HepG2 (cell line): ENCODE results near the gene RERE. TPM values are rescaled to one million over a fixed set of nuclear protein-coding genes. Genes with fewer than 3 reads are reported as not detected.
A peak's percentile ranks its signal among the peaks of the same experiment; 100 is the strongest.

Experiments
- CREB1 ChIP-seq, 2 experiments: fragments of 450-650 bp in 1 of 2; IDR thresholded peaks; 2 replicates each; pipeline ENCODE4 v1.6.1; 2016 to 2017; ENCODE audit warnings: control low read depth in 1 of 2, mild to moderate bottlenecking in 1 of 2, missing compliant biosample characterization in 1 of 2, missing genetic modification characterization in 1 of 2
- ELF3 ChIP-seq: IDR thresholded peaks from 2 replicates; pipeline ENCODE4 v1.6.1; 2016; ENCODE audit warnings: missing genetic modification reagents, missing compliant biosample characterization
- ERF ChIP-seq: IDR thresholded peaks from 2 replicates; pipeline ENCODE4 v1.6.1; 2018; ENCODE audit warnings: missing biosample characterization, missing genetic modification reagents
- FOSL2 ChIP-seq: sonication (generic); formaldehyde crosslinking; IDR thresholded peaks from 2 replicates; pipeline ENCODE4 v1.4.0; 2020; ENCODE audit warnings: missing genetic modification reagents
- MXD4 ChIP-seq: IDR thresholded peaks from 2 replicates; pipeline ENCODE4 v1.6.1; 2016; ENCODE audit warnings: mild to moderate bottlenecking, missing biosample characterization, missing genetic modification reagents
- NR2C2 ChIP-seq: sonication (generic); formaldehyde crosslinking; IDR thresholded peaks from 2 replicates; pipeline ENCODE4 v1.4.0; 2020; ENCODE audit warnings: missing genetic modification reagents, mild to moderate bottlenecking, moderate library complexity, borderline replicate concordance
- RXRA ChIP-seq: sonication (generic); formaldehyde crosslinking; IDR thresholded peaks from 2 replicates; pipeline ENCODE4 v1.5.1; 2020; ENCODE audit warnings: missing genetic modification reagents
- SOX6 ChIP-seq, 2 experiments: fragments of 450-650 bp in 1 of 2; sonication (generic) in 1 of 2; formaldehyde crosslinking in 1 of 2; IDR thresholded peaks; 2 replicates each; pipeline versions ENCODE4 v1.4.0 to v1.6.1; 2017 to 2020; ENCODE audit warnings: antibody characterized with exemption in 1 of 2, mild to moderate bottlenecking in 1 of 2, missing genetic modification reagents in 1 of 2
- TEAD3 ChIP-seq: optimal IDR thresholded peaks from 2 replicates; pipeline ENCODE3; 2016; ENCODE audit warnings: borderline replicate concordance
- polyA plus RNA-seq, 8 experiments: library from polyadenylated mRNA; depleted of rRNA in 3 of 8; stranded (reverse) in 7 of 8; unstranded in 1 of 8; fragments of >200 nt; fragmentation: Illumina TruSeq in 4 of 8; extraction: Trizol in 4 of 8; gene quantifications; 2 replicates each; pipeline versions ENCODE4 v1.2.1 to v1.2.3, GENCODE V29; 2011 to 2016; ENCODE audit warnings: low read depth in 4 of 8, missing spikeins in 1 of 8, mixed read lengths in 1 of 8; ENCODE audit not compliant: insufficient read depth in 1 of 8
- total RNA-seq, 5 experiments: library from RNA; depleted of rRNA; stranded (reverse); fragments of >200 nt; fragmentation: Illumina TruSeq; extraction: Trizol; gene quantifications; 2 replicates each; pipeline ENCODE4 v1.2.3, GENCODE V29; 2016; ENCODE audit warnings: low read depth in 1 of 5
- TF ChIP-seq, protein P1 (sequence below): sonication (generic); formaldehyde crosslinking; IDR thresholded peaks from 2 replicates; pipeline ENCODE4 v1.5.1; 2020; ENCODE audit warnings: mild to moderate bottlenecking, missing genetic modification reagents, borderline replicate concordance
- TF ChIP-seq, protein P2 (sequence below): sonication (generic); formaldehyde crosslinking; IDR thresholded peaks from 2 replicates; pipeline ENCODE4 v1.4.0; 2020; ENCODE audit warnings: missing genetic modification reagents
- TF ChIP-seq, protein P3 (sequence below): sonication (generic); formaldehyde crosslinking; IDR thresholded peaks from 2 replicates; pipeline ENCODE4 v1.5.0; 2020; ENCODE audit warnings: missing genetic modification reagents, mild to moderate bottlenecking, borderline replicate concordance
- TF ChIP-seq, protein P4 (sequence below): IDR thresholded peaks from 2 replicates; pipeline ENCODE4 v1.6.1; 2016
- TF ChIP-seq, protein P5 (sequence below): sonication (generic); formaldehyde crosslinking; IDR thresholded peaks from 2 replicates; pipeline ENCODE4 v1.5.0; 2020; ENCODE audit warnings: mild to moderate bottlenecking, missing genetic modification reagents

The RERE gene
- total and polyA plus RNA-seq, 2 of the 13 experiments (the other 11 are each of a cell fraction or from before 2014, with no cell fraction given): 18.3 to 21.9 TPM

DNA sequence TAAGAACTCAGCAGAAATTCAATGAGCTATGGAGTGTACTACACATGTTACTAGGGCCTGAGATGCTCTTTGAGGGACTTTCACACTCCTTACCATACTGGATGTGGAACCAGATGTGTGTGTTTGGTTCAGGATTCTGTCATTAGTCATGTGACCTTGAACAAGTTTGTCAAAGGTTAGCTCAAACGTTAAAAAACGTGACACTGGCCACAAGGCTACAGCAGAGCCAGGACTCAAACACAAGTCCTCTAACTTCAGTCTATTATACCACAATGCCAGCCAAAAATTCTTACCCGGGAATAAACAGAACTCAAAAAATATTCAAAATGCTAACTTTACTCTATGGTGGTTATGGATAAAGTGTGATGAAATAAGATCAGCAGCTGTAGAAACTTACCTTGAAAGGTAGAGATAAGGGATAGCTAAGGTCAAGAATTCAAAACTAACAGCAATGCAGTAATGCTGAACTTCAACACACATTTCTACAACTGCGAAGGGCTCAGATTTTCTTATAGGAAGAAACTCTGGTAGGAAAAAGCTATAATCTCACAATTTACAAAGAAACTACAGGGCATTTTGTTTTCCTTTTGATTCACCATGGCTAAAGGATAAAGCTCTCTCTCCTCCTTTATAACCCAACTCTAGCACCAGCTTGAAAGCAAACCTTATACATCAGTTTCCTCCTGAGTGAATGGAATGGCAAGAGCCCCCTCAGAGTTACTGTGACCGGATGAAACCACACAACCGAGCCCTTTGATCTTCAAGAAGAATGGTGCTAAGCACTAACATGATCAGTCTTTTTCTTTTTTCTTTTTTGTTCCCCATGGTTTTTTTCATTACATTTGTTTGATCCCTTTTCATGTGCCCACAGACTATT, 265.6 kb downstream of the RERE start (continued):
- TF ChIP-seq, protein P1, sequence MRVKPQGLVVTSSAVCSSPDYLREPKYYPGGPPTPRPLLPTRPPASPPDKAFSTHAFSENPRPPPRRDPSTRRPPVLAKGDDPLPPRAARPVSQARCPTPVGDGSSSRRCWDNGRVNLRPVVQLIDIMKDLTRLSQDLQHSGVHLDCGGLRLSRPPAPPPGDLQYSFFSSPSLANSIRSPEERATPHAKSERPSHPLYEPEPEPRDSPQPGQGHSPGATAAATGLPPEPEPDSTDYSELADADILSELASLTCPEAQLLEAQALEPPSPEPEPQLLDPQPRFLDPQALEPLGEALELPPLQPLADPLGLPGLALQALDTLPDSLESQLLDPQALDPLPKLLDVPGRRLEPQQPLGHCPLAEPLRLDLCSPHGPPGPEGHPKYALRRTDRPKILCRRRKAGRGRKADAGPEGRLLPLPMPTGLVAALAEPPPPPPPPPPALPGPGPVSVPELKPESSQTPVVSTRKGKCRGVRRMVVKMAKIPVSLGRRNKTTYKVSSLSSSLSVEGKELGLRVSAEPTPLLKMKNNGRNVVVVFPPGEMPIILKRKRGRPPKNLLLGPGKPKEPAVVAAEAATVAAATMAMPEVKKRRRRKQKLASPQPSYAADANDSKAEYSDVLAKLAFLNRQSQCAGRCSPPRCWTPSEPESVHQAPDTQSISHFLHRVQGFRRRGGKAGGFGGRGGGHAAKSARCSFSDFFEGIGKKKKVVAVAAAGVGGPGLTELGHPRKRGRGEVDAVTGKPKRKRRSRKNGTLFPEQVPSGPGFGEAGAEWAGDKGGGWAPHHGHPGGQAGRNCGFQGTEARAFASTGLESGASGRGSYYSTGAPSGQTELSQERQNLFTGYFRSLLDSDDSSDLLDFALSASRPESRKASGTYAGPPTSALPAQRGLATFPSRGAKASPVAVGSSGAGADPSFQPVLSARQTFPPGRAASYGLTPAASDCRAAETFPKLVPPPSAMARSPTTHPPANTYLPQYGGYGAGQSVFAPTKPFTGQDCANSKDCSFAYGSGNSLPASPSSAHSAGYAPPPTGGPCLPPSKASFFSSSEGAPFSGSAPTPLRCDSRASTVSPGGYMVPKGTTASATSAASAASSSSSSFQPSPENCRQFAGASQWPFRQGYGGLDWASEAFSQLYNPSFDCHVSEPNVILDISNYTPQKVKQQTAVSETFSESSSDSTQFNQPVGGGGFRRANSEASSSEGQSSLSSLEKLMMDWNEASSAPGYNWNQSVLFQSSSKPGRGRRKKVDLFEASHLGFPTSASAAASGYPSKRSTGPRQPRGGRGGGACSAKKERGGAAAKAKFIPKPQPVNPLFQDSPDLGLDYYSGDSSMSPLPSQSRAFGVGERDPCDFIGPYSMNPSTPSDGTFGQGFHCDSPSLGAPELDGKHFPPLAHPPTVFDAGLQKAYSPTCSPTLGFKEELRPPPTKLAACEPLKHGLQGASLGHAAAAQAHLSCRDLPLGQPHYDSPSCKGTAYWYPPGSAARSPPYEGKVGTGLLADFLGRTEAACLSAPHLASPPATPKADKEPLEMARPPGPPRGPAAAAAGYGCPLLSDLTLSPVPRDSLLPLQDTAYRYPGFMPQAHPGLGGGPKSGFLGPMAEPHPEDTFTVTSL (CRISPR knock-in tag): 0 out of 2 replicates have a peak, but pooled peaks have one; percentile 38
- peak; percentile 37 for TF ChIP-seq NR2C2 (CRISPR knock-in tag)
- TF ChIP-seq FOSL2 (CRISPR knock-in tag): peak; percentile 68
- TF ChIP-seq, protein P2, sequence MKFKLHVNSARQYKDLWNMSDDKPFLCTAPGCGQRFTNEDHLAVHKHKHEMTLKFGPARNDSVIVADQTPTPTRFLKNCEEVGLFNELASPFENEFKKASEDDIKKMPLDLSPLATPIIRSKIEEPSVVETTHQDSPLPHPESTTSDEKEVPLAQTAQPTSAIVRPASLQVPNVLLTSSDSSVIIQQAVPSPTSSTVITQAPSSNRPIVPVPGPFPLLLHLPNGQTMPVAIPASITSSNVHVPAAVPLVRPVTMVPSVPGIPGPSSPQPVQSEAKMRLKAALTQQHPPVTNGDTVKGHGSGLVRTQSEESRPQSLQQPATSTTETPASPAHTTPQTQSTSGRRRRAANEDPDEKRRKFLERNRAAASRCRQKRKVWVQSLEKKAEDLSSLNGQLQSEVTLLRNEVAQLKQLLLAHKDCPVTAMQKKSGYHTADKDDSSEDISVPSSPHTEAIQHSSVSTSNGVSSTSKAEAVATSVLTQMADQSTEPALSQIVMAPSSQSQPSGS (CRISPR knock-in tag): 0 out of 2 replicates have a peak, but pooled peaks have one; percentile 23
- TF ChIP-seq, protein P3, sequence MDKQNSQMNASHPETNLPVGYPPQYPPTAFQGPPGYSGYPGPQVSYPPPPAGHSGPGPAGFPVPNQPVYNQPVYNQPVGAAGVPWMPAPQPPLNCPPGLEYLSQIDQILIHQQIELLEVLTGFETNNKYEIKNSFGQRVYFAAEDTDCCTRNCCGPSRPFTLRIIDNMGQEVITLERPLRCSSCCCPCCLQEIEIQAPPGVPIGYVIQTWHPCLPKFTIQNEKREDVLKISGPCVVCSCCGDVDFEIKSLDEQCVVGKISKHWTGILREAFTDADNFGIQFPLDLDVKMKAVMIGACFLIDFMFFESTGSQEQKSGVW (CRISPR knock-in tag): no peak
- no peak for TF ChIP-seq CREB1 (IDR thresholded peaks at IDR 0.05)
- TF ChIP-seq CREB1 (CRISPR knock-in tag; IDR thresholded peaks at IDR 0.05): no peak; the same call in 1 of the 2 replicates
- TF ChIP-seq TEAD3: peak; percentile 44
- TF ChIP-seq, protein P4, sequence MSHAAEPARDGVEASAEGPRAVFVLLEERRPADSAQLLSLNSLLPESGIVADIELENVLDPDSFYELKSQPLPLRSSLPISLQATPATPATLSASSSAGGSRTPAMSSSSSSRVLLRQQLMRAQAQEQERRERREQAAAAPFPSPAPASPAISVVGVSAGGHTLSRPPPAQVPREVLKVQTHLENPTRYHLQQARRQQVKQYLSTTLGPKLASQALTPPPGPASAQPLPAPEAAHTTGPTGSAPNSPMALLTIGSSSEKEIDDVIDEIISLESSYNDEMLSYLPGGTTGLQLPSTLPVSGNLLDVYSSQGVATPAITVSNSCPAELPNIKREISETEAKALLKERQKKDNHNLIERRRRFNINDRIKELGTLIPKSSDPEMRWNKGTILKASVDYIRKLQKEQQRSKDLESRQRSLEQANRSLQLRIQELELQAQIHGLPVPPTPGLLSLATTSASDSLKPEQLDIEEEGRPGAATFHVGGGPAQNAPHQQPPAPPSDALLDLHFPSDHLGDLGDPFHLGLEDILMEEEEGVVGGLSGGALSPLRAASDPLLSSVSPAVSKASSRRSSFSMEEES (CRISPR knock-in tag): peak; percentile 53; the same call in 1 of the 2 replicates
- no peak for TF ChIP-seq MXD4 (CRISPR knock-in tag)
- TF ChIP-seq ELF3 (CRISPR knock-in tag): peak; percentile 38; the same call in 1 of the 2 replicates
- peak; percentile 63; the same call in 1 of the 2 replicates for TF ChIP-seq ERF (CRISPR knock-in tag)
- TF ChIP-seq SOX6 (IDR thresholded peaks at IDR 0.05): no peak
- peak; percentile 38 for TF ChIP-seq SOX6 (CRISPR knock-in tag; IDR thresholded peaks at IDR 0.05)
- TF ChIP-seq, protein P5, sequence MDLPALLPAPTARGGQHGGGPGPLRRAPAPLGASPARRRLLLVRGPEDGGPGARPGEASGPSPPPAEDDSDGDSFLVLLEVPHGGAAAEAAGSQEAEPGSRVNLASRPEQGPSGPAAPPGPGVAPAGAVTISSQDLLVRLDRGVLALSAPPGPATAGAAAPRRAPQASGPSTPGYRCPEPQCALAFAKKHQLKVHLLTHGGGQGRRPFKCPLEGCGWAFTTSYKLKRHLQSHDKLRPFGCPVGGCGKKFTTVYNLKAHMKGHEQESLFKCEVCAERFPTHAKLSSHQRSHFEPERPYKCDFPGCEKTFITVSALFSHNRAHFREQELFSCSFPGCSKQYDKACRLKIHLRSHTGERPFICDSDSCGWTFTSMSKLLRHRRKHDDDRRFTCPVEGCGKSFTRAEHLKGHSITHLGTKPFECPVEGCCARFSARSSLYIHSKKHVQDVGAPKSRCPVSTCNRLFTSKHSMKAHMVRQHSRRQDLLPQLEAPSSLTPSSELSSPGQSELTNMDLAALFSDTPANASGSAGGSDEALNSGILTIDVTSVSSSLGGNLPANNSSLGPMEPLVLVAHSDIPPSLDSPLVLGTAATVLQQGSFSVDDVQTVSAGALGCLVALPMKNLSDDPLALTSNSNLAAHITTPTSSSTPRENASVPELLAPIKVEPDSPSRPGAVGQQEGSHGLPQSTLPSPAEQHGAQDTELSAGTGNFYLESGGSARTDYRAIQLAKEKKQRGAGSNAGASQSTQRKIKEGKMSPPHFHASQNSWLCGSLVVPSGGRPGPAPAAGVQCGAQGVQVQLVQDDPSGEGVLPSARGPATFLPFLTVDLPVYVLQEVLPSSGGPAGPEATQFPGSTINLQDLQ: no peak
- peak; percentile 27; the same call in 1 of the 2 replicates for TF ChIP-seq RXRA (CRISPR knock-in tag)
